DOHH2 (cell line): ENCODE measurements around the gene KRTAP9-1.
"Not testable (repeated sequence)": the region's sequence is repeated elsewhere in the genome, so short reads cannot be mapped to it uniquely, and the experiment has no call there.

Source experiments
- H3F3A ChIP-seq: fragments of 200-600 bp; sonication (generic), shearing (Covaris generic); 2 replicates; pipeline ENCODE4 v1.6.0; 2016; ENCODE audit warnings: antibody characterized with exemption, mild to moderate bottlenecking; ENCODE audit not compliant: control insufficient read depth, insufficient read depth
- H3K27ac ChIP-seq: fragments of 200-600 bp; sonication (generic); 2 replicates; pipeline ENCODE4 v1.5.1; 2014; ENCODE audit warnings: low read depth, mild to moderate bottlenecking, low read length, moderate library complexity
- H3K27me3 ChIP-seq: fragments of 200-600 bp; sonication (generic); 2 replicates; pipeline ENCODE4 v1.6.1; 2014; ENCODE audit warnings: mild to moderate bottlenecking, low read length, mixed read lengths; ENCODE audit not compliant: control insufficient read depth
- H3K36me3 ChIP-seq: fragments of 200-600 bp; sonication (generic); 2 replicates; pipeline ENCODE4 v1.6.1; 2014; ENCODE audit warnings: mild to moderate bottlenecking, low read length, moderate library complexity, mixed read lengths; ENCODE audit not compliant: control insufficient read depth
- H3K4me1 ChIP-seq: fragments of 200-600 bp; sonication (generic); 2 replicates; pipeline ENCODE4 v1.6.1; 2014; ENCODE audit warnings: mild to moderate bottlenecking, low read length, mixed read lengths; ENCODE audit not compliant: control insufficient read depth
- H3K4me2 ChIP-seq: fragments of 200-600 bp; sonication (generic); 2 replicates; pipeline ENCODE4 v1.6.0; 2014; ENCODE audit warnings: mild to moderate bottlenecking, low read length, moderate library complexity
- H3K4me3 ChIP-seq: fragments of 200-600 bp; sonication (generic); 2 replicates; pipeline ENCODE4 v1.5.1; 2014; ENCODE audit warnings: mild to moderate bottlenecking, low read length, mixed read lengths
- H3K79me2 ChIP-seq: fragments of 200-600 bp; sonication (generic); 2 replicates; pipeline ENCODE4 v1.6.1; 2014; ENCODE audit warnings: mild to moderate bottlenecking, low read length, mixed read lengths; ENCODE audit not compliant: control insufficient read depth
- H3K9me2 ChIP-seq: fragments of 200-600 bp; sonication (generic); replicated peaks from 2 replicates; pipeline ENCODE4 v1.6.1; 2014; ENCODE audit warnings: mild to moderate bottlenecking, low read length, mixed read lengths; ENCODE audit not compliant: control insufficient read depth
- H3K9me3 ChIP-seq: fragments of 200-600 bp; sonication (generic); 2 replicates; pipeline ENCODE4 v1.6.1; 2014; ENCODE audit warnings: antibody characterized with exemption, low read length, mixed read lengths; ENCODE audit not compliant: control insufficient read depth, insufficient read depth
- H4K20me1 ChIP-seq: fragments of 200-600 bp; sonication (generic); 2 replicates; pipeline ENCODE4 v1.6.0; 2014; ENCODE audit warnings: low read depth, mild to moderate bottlenecking, antibody characterized with exemption, low read length, moderate library complexity; ENCODE audit not compliant: control insufficient read depth, insufficient read depth
- EZH2phosphoT487 ChIP-seq: fragments of 200-600 bp; sonication (generic); IDR thresholded peaks from 2 replicates; pipeline ENCODE4 v1.6.1; 2017; ENCODE audit warnings: borderline replicate concordance, mild to moderate bottlenecking, antibody characterized with exemption, low read length, moderate library complexity, mixed read lengths
- TF ChIP-seq, protein P1 (sequence below): fragments of 200-600 bp; sonication (generic); IDR thresholded peaks from one replicate; pipeline ENCODE4 v1.5.1; 2014; ENCODE audit warnings: antibody characterized with exemption, mild to moderate bottlenecking, low read depth, low read length; ENCODE audit not compliant: poor library complexity, severe bottlenecking

Gene KRTAP9-1, protein sequence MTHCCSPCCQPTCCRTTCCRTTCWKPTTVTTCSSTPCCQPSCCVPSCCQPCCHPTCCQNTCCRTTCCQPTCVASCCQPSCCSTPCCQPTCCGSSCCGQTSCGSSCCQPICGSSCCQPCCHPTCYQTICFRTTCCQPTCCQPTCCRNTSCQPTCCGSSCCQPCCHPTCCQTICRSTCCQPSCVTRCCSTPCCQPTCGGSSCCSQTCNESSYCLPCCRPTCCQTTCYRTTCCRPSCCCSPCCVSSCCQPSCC

DNA sequence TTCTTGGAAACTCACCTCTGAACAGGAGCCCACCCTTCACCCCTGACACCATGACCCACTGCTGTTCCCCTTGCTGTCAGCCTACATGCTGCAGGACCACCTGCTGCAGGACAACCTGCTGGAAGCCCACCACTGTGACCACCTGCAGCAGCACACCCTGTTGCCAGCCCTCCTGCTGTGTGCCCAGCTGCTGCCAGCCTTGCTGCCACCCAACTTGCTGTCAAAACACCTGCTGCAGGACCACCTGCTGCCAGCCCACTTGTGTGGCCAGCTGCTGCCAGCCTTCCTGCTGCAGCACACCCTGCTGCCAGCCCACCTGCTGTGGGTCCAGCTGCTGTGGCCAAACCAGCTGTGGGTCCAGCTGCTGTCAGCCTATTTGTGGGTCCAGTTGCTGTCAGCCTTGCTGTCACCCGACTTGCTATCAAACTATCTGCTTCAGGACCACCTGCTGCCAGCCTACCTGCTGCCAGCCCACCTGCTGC, at the start of gene KRTAP9-1:
TSS of gene KRTAP9-1 (plus strand) at position 51 of the 482 bp plus-strand sequence. CDS start at position 51, 0 bp downstream.
- not testable (repeated sequence) for H3K9me2 ChIP-seq, H3K27me3 ChIP-seq, H3K79me2 ChIP-seq, H4K20me1 ChIP-seq, H3K4me2 ChIP-seq, H3K36me3 ChIP-seq, H3F3A ChIP-seq, H3K27ac ChIP-seq, H3K4me1 ChIP-seq, H3K9me3 ChIP-seq, H3K4me3 ChIP-seq

DNA sequence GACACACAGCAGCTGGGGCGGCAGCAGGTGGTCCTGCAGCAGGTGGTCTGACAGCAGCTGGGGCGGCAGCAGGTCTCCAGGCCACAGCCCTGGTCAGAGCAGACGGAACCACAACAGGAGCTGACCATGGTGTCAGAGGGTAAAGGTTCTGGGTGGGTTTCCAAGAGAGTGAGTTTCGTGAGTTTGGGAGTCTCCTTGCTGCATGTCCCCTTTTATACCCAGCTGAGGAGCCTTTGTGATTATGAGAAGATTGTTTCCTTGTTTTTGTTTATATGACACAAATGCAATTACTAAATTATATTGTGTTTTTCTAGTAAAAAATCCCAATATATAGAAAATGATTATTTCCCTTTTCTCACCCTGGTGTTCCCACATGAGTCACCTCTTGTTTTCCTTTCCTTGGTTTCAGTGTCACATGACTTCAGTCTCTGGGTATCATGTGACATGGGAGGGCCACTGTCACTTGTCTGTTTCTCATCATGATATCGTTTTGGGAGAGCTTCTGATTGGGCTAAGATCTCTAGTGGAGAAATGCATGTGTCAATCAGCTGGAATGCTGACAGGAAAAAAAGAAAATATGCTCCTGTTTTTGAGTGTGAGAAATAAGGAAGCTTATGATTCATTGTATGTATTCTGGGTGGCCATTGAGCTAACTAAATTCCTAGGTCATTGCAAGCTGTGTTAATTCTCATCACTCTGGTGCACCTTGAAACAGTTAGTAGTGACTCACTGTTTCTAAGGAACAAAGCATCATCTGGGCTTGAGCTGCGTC, 49.1 kb upstream of the KRTAP9-1 start, which contains the start of gene KRTAP4-6:
TSS of gene KRTAP4-6 (minus strand) at position 185 of the 772 bp plus-strand sequence. CDS start at position 128, 57 bp downstream.
- no peak within 1 kb of the TSS for H3K4me2 ChIP-seq
- no peaks in the 10 kb centered on the region for H3K79me2 ChIP-seq
- TF ChIP-seq, protein P1, sequence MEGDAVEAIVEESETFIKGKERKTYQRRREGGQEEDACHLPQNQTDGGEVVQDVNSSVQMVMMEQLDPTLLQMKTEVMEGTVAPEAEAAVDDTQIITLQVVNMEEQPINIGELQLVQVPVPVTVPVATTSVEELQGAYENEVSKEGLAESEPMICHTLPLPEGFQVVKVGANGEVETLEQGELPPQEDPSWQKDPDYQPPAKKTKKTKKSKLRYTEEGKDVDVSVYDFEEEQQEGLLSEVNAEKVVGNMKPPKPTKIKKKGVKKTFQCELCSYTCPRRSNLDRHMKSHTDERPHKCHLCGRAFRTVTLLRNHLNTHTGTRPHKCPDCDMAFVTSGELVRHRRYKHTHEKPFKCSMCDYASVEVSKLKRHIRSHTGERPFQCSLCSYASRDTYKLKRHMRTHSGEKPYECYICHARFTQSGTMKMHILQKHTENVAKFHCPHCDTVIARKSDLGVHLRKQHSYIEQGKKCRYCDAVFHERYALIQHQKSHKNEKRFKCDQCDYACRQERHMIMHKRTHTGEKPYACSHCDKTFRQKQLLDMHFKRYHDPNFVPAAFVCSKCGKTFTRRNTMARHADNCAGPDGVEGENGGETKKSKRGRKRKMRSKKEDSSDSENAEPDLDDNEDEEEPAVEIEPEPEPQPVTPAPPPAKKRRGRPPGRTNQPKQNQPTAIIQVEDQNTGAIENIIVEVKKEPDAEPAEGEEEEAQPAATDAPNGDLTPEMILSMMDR: no peak
- TF ChIP-seq EZH2phosphoT487: no peak

DNA sequence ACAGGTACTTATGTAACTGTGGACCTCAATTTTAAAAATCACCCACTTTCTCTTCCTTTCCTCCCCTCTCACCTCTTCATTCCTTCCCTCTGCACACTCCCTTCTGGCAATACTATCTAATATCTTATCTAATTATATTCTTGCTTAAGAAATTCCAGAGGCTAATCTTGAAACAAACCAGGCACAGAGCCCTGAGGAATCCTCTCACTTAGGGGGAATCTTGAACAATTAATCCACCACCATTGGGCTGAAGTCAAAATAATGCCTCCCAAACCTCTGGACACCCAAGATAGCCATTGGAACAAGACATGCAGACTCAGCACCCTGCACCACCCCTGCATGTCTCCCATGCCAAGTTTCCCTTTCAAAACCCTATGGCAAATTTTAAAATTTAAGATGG, 48.3 kb upstream of the KRTAP9-1 start:
- H3K4me1 ChIP-seq: no peaks in the 10 kb centered on the region
- H4K20me1 ChIP-seq: no peaks in the 10 kb centered on the region
- H3K27me3 ChIP-seq: no peaks in the 10 kb centered on the region
- H3K79me2 ChIP-seq: no peaks in the 10 kb centered on the region
- peaks cover 15% of the 10 kb centered on the region for H3K9me3 ChIP-seq
- no peaks in the 10 kb centered on the region for H3F3A ChIP-seq
- H3K4me3 ChIP-seq: no peak overlapping the region
- no peaks in the 10 kb centered on the region for H3K9me2 ChIP-seq
- no peaks in the 10 kb centered on the region for H3K36me3 ChIP-seq
- H3K27ac ChIP-seq: no peak overlapping the region
- no peak overlapping the region for H3K4me2 ChIP-seq
- TF ChIP-seq, protein P1: no peak
- no peak for TF ChIP-seq EZH2phosphoT487

More for the DNA sequence above, 49.1 kb upstream of the KRTAP9-1 start, which contains the start of gene KRTAP4-6:
- Histone ChIP-seq H3K4me3 (no peak within 1 kb of the TSS), H4K20me1 (no peaks in the 10 kb centered on the region), H3K4me1 (no peaks in the 10 kb centered on the region), H3K9me3 (peaks cover 15% of the 10 kb centered on the region), H3F3A (no peaks in the 10 kb centered on the region), H3K27ac (no peak within 1 kb of the TSS), H3K27me3 (no peaks in the 10 kb centered on the region), H3K9me2 (no peaks in the 10 kb centered on the region), H3K36me3 (no peaks in the 10 kb centered on the region)

DNA sequence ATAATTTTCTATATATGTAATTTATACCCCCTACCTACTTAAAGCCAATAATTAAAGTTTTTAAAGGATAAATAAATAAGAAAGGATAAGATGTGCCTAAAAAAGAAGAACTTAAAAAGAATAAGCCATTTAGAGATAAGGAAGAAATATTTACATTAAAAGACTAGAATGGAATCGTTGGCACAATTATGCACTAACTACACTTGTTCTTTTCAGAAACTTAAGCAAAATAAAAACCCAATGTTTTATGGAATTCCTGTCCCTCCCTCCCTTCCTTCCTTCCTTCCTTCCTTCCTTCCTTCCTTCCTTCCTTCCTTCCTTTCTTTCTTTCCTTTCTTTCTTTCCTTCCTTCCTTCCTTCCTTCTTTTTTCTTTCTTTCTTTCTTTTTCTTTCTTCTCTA, 44.8 kb upstream of the KRTAP9-1 start:
- peaks cover 15% of the 10 kb centered on the region for H3K9me3 ChIP-seq
- no peaks in the 10 kb centered on the region for H3F3A ChIP-seq
- H3K4me1 ChIP-seq: peaks cover 5% of the 10 kb centered on the region
- H3K4me3 ChIP-seq: no peak overlapping the region
- H3K27me3 ChIP-seq: no peaks in the 10 kb centered on the region
- no peak overlapping the region for H3K4me2 ChIP-seq
- no peaks in the 10 kb centered on the region for H3K36me3 ChIP-seq
- no peak overlapping the region for H3K27ac ChIP-seq
- no peaks in the 10 kb centered on the region for H3K79me2 ChIP-seq
- no peaks in the 10 kb centered on the region for H4K20me1 ChIP-seq
- TF ChIP-seq EZH2phosphoT487: no peak
- TF ChIP-seq, protein P1: no peak
- no peaks in the 10 kb centered on the region for H3K9me2 ChIP-seq
